GM18520 (cell line): ENCODE measurements around the gene ACAT1.
A peak's percentile ranks its signal among the peaks of the same experiment; 100 is the strongest.
"Not testable (repeated sequence)": the region's sequence is repeated elsewhere in the genome, so short reads cannot be mapped to it uniquely, and the experiment has no call there.

Source experiments
- ATAC-seq: cut with Tn5 transposase; IDR thresholded peaks from one replicate; pipeline ENCODE4 v1.9.1; 2021; ENCODE audit not compliant: unreplicated experiment

ACAT1 gene

DNA sequence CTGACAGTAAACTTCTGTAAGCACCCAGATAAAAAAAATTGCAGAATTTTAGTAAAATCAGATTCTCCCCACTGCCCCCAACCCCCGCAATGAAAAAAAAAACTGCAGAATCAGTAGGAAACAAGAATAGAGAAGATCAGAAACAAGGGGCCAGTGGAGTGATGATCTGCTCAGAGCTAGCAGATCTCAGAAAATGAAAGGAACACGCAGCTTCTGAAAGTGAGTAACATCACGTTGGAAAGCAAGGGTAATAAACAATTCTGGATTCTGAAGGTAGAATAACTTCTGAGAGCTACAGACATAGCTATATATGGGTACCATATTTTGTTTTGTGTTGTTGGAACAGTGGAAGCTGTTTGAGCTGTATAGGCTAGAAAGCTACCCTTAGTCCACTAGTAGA lies 23.2 kb downstream of the ACAT1 start:
- ATAC-seq: no peak

DNA sequence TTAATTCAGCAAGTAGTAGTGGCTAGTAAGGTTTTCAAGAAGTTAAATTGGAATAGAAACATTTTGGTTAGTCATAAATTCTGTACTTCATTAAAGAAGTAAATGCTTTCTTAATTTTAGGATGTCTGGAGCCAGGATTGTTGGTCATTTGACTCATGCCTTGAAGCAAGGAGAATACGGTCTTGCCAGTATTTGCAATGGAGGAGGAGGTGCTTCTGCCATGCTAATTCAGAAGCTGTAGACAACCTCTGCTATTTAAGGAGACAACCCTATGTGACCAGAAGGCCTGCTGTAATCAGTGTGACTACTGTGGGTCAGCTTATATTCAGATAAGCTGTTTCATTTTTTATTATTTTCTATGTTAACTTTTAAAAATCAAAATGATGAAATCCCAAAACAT lies 25.8 kb downstream of the ACAT1 start:
- no peak for ATAC-seq

DNA sequence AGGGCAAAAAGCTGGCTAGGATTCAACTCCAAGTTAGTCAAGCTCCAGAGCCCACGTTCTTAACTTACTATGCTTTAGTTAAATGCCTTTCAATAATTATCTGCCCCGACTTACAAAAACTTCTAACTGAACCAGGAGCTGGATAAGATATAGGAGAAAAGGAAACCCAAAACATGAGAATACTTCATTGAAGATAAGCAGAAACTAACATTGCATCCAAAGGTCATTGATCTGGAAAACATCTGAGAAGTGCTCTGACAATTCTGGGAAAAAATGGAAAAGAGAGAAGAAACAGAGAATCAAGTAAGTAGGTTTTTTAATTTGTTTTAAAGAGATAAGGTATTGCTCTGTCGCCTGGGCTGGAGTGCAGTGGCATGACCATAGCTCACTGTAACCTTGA lies 27.2 kb downstream of the ACAT1 start:
- no peak for ATAC-seq

DNA sequence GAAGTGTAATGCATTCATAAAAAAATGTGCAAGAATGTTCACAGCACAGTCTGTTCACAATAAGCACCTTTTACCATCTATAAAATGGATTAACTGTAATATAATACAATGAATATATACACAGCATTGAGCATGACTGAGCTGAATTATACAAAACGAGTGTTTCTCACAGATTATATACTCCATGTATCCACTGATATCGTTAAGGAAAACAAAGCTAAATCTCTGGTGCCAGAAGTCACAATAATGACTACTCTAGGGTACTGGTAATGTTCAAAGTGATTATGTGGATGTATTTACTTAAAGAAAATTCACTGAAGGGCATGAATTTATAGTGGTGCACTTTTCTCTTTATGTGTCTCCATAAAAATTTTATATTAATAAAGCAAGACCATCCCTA lies 33.2 kb downstream of the ACAT1 start:
- ATAC-seq: no peak

DNA sequence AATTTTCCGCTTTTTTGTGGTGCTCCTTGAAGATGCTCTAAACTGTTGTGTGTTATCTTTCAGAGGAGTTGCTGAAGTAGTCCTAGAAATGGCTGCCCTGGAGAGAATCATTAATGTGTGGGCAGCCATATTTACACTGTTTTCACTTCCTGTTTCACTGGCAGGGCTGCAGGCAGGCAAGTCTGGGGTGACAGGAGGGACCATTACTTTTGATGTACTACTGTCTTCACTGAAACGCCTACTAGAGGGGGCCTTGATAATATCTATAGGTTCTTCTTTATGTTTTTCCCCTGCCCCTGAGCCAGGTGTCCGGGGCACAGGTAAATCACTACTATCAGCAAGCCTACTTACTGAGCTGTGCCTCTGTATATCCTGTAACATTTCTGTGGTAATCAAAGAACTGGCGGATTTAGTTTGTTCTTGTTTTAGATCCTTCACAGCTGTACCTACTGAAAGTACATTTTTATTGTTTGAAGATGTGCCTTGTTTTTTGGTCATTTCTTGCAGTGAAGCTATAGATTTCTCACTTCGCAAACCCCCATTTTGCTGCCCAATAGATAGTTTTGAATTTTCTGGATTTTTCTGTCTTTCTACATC lies 39.7 kb downstream of the ACAT1 start:
- peak; percentile 82 for ATAC-seq

DNA sequence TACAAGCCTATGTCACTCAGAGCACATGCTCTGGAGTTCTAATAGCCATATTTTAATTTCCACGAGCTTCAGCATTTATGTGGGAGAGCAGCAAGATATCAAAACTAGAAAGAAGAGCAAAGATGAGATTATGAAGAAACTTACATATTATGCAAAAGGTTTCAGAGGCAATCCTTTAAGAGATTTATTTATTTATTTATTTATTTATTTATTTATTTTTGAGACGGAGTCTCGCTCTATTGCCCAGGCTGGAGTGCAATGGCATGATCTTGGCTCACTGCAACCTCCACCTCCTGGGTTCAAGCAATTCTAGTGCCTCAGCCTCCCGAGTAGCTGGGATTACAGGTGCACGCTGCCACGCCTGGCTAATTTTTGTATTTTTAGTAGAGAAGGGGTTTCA lies 41.5 kb downstream of the ACAT1 start:
- not testable (repeated sequence) for ATAC-seq

DNA sequence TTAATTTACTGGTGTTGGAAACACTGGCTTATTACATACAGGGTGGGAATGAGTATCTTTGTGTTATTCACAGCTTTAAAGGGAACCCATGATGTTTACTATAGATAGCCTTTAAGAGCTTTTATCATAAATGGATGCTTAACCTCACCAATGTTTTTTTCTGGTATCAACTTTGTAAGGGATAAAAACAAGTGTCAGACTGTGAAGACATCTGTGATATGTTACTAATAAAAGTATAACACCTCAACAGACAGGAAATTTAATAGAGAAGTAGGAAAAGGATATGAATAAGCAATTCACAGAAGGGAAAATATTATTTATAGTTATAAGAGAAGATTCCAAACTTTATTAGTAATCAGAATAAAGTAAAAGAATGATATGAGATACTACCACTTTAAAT lies 46.3 kb downstream of the ACAT1 start:
- no peak for ATAC-seq

DNA sequence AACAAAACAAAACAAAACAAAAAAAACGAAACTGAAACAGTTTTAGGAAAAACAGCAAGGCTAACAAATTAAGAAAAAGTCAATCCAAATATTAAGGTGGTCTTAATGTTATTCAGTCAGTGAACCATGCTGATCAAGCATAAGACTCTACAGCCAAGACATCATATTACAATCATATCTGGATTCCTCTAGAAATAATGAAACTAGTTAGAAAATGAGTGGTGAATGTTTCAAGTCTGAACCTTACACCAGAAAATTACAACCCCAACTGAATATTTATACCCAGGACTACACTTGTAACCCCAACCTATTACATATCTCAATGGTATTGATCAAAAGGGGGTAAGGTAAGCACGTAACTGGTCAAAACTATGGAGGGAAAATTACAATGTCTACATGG lies 48.8 kb downstream of the ACAT1 start:
- ATAC-seq: no peak

DNA sequence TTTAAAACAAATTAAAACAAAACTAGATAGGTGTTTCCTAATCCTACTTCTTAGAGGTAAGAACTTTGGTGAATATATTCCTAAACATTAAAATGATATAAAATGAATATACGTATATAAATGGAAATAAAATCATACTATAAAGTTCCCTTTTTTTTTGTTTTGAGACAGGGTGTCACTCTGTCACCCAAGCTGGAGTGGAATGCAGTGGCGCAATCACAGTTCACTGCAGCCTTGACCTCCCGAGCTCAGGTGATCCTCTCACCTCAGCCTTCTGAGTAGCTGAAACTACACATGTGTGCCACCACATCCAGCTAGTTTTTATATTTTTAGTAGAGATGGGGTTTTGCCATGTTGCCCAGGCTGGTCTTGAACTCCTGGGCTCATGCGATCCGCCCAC lies 56.2 kb downstream of the ACAT1 start:
- no peak for ATAC-seq

DNA sequence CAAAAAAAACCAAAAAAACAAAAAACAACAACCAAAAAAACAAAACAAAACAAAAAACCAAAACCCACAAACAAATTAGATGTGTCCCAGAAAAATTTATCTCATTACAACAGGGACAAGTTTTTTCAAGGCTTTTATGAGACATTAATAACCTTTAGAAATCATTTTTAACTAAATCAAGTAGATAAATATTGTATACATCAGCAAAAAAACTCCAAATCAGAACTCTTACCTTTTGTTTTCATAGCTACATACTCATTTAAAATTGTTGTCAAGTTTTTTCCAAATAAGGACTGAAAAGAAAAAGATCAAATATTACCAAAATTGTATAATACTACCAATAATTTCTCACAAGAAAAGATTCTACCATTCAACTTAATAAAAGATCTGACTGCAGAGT lies 72.4 kb downstream of the ACAT1 start:
- ATAC-seq: no peak

DNA sequence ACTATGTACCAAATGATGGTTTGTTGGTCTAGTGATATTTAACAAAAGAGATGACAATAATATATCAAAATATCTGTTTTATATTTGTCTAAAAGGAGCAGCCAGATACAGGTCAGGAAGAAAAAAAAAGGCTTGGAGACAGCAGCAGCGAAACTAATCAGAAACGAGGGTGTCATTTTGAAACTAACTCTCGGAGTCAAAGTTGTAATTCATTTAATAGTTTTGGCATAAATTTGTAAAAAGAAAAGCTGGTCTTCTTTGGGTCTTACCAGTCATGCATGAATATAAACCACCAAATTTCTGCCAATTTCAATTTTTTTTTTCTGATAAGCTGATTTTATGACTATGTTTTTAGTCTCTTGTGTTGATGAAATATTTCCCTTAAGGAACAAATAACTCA lies 75.5 kb downstream of the ACAT1 start:
- no peak for ATAC-seq
